ENCODE data around the gene RHOBTB1. TPM values are rescaled to one million over a fixed set of nuclear protein-coding genes. Genes with fewer than 3 reads are reported as not detected.
A peak's percentile ranks its signal among the peaks of the same experiment; 100 is the strongest.

Gene RHOBTB1
- total RNA-seq, 1 donor from 2014 or later: 34.2 TPM

DNA sequence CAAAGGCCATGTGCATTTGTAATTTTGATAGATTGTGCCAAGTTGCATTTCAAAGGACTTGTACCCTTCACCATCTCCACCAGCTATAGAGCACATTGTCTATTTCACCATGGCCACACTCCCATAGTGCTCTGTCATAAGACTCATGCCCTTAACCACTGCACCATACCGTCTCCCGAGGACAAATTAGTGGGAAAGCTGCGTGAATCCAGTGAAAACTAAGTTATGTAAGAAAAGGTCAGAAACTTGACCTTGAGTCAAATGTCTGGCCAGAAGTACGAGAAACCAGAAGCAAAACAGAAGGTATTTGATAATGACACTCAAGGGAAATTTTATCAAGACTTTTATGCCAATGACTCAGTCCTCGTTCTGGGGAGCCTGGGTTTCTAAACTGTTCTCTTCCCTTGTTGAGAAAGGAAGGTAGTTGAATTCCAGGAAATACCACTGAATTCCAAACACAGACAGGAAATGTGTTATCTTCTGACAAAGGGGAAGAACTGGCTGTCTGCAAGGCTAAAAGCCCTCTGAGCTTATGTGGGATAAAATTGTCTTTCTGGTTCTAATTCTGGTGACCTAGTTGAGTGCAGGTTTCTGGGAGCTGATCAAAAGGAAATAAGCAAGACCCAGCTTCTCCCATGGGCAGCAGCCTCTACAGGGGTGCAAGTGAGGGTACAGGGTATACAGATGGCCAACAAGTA lies 116.0 kb downstream of the RHOBTB1 start:
- DNase-seq (ENCODE audit: extremely low read depth, low read depth, low spot score): peak; percentile 98

DNA sequence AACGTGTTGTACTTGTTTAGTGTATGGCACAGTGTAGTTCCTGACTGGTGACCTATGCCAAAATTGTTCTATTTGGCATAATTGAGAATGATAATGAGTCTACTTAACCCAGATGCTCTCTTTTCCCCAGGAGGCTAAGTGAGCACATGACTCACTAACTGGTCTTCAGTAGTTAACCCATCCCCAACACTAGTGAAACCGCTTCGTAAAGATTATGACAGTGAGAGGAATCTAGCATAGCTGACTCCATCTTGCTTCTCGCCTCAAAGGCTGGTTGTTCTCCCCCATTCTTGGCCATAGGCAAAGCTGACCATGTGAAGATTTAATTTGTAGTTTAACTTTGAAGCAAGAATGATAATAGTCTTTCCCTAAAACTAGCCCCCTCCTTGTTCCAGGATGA lies 118.5 kb downstream of the RHOBTB1 start:
- DNase-seq (ENCODE audit: extremely low read depth, low read depth, low spot score): no peak

DNA sequence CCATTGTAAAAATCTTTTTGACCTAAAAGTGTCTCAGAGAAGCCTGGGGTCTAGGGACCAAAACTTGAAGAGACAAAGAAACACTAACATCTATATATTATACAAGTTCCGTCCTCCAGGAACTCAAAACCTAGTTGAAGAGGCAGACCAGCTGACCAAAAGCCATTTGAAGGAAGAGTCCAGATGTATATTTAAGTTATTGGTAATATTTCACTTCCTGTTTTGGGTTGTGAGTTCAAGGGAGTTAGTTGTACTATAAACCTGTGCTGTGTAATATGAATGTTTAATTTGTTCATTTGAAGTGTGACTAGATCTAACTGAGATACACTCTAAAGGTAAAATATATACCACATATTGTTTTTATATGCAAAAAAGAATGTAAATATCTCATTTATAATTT lies 120.7 kb downstream of the RHOBTB1 start:
- no peak for DNase-seq (ENCODE audit: extremely low read depth, low read depth, low spot score)

DNA sequence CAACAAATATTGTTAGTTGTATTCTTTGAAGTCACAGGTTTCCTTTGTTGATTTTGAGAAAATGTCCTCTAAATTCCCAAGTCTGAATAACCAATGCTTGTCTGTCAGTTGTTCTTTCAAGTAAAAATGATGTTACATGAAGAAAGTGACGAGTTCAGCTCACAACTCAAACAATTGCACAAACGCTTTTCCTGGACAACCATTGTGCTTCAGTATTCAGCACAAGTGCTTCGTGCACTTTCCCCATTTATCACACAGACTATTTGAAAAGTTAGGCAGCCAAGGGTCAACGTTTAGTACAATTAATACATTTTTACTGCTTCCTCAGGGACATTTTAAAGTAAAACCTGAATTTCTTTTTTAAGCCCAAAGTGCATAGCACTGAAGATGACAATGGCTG lies 121.2 kb downstream of the RHOBTB1 start:
- no peak for DNase-seq (ENCODE audit: extremely low read depth, low read depth, low spot score)

DNA sequence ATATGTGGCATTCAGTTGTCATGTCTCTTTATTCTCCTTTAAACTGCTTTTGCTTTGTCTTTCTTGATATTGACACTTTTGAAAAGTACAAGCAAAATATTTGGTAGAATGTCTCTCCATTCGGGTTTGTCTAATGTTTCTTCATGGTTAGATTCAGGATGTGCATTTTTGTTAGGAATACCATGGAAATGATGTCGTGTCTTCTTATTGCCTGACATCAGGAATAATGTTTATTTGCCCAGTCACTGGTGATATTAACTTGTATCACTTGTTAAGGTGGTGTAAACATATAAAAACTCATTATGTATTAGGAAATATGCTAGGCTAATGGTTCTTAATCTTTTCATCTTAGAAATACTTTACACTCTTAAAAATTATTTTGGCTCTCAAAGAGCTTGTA lies 122.3 kb downstream of the RHOBTB1 start:
- DNase-seq (ENCODE audit: extremely low read depth, low read depth, low spot score): no peak

DNA sequence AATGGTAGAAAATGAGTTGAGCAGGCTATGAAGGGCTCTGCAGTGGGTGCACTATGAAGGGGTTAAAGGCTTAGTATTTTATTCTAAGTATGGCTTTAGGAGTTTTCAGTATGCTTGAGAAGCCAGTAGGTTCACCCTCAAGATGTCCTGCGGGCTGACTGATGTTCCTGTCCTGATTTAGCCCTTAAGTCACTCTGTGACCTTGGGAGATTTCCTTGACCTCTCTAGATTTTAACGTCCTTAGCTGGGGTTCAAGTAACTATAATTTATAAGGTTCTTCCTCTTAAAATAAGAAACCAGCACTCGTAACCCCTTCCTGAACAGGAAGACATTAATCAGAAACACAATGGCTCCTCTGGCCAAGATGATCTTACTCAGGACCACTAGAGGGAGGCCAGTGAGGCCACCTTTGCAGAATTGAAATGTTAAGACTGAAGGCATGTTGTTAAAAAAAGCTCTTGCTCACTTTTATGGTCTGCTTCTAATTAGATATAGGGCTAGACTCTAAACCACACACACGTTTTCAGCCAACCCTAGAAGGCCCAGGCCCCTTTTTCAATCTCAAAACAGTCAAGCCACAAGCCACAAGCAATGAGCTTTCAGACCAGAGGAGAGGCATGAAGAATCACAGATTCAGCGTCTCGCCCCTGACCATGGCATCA lies 123.8 kb downstream of the RHOBTB1 start:
- peak; percentile 56 for DNase-seq (ENCODE audit: extremely low read depth, low read depth, low spot score)

Other genes with a start within 250 kb of the RHOBTB1 start
- 17.1 and 20.7 TPM in 2 replicates for gene CDK1, start 165.7 kb downstream of the RHOBTB1 start, total RNA-seq